Endothelial cell of umbilical vein (primary cell): ENCODE results near the gene RABL3. TPM values are rescaled to one million over a fixed set of nuclear protein-coding genes. Genes with fewer than 3 reads are reported as not detected.

Experiments
- BruUV-seq: library from RNA; stranded (reverse); fragments of 400-500 nt; replicated peaks from 2 replicates; lab custom pipeline; 2021; lab: Mats Ljungman, UMichigan
- CTCF ChIA-PET: fragments of 300-600, 350-600 bp; sonication (Branson Sonifier 250); formaldehyde crosslinking; loops from one replicate; lab custom pipeline; 2021; ENCODE audit warnings: antibody characterized with exemption, inconsistent platforms; lab: Charles Lee
- POLR2A ChIA-PET: fragments of 300-600, 350-600 bp; sonication (Branson Sonifier 250); formaldehyde crosslinking; loops from one replicate; lab custom pipeline; 2021; ENCODE audit warnings: antibody characterized with exemption, inconsistent platforms; lab: Charles Lee
- DNase-seq: peaks from one replicate; pipeline ENCODE4 v3.0.0-alpha.2; 2011; ENCODE audit warnings: low read depth, low spot score
- FAIRE-seq: peaks from 2 replicates; lab custom pipeline; 2011; peaks lifted over from hg19 to GRCh38; lab: Jason Lieb, UNC
- H2AFZ ChIP-seq: 2 replicates; pipeline ENCODE4 v1.6.0; 2012; ENCODE audit warnings: low read depth, low read length, control low read depth, inconsistent platforms
- H3K27ac ChIP-seq: 2 replicates; pipeline ENCODE4 v1.5.1; 2011; ENCODE audit warnings: low read depth, mild to moderate bottlenecking, control low read depth, low read length, moderate library complexity; ENCODE audit not compliant: insufficient read depth
- H3K27me3 ChIP-seq, 2 experiments: 2 replicates each; pipeline versions ENCODE4 v1.6.0 to v1.6.1; 2011; ENCODE audit warnings: low read length in 2 of 2, mixed read lengths in 1 of 2; ENCODE audit not compliant: control insufficient read depth in 2 of 2, insufficient read depth in 2 of 2
- H3K36me3 ChIP-seq, 2 experiments: 2 replicates in 1 of 2; 3 replicates in 1 of 2; pipeline ENCODE4 v1.5.1; 2011; ENCODE audit warnings: low read length in 2 of 2, mild to moderate bottlenecking in 1 of 2, moderate library complexity in 1 of 2; ENCODE audit not compliant: control insufficient read depth in 2 of 2, insufficient read depth in 2 of 2; ENCODE audit errors: extremely low read depth in 1 of 2
- H3K4me1 ChIP-seq: 3 replicates; pipeline ENCODE4 v1.5.1; 2011; ENCODE audit warnings: mild to moderate bottlenecking, low read length; ENCODE audit not compliant: control insufficient read depth, insufficient read depth; ENCODE audit errors: extremely low read depth
- H3K4me2 ChIP-seq: 2 replicates; pipeline ENCODE4 v1.6.1; 2011; ENCODE audit warnings: low read length, control low read depth, mixed read lengths; ENCODE audit not compliant: insufficient read depth
- H3K4me3 ChIP-seq, 3 experiments: fragments of 200-600 bp in 1 of 3; sonication (generic), shearing (Covaris generic) in 1 of 3; replicated peaks in 1 of 3; 2 replicates each; pipeline ENCODE4 v1.5.1; 2011 to 2016; ENCODE audit warnings: control low read depth in 3 of 3, low read length in 3 of 3, mild to moderate bottlenecking in 2 of 3, inconsistent platforms in 1 of 3, low read depth in 1 of 3, moderate library complexity in 1 of 3; ENCODE audit not compliant: insufficient read depth in 1 of 3
- H3K79me2 ChIP-seq: 2 replicates; pipeline ENCODE4 v1.6.0; 2012; ENCODE audit warnings: low read length, inconsistent platforms; ENCODE audit not compliant: control insufficient read depth, insufficient read depth
- H3K9ac ChIP-seq: replicated peaks from 2 replicates; pipeline ENCODE3; 2011; ENCODE audit warnings: low read length, control low read depth; ENCODE audit not compliant: insufficient read depth; ENCODE audit errors: extremely low read depth
- H3K9me1 ChIP-seq: replicated peaks from 3 replicates; pipeline ENCODE4 v1.6.0; 2011; ENCODE audit warnings: mild to moderate bottlenecking, low read length; ENCODE audit not compliant: control insufficient read depth, insufficient read depth; ENCODE audit errors: extremely low read depth
- H3K9me3 ChIP-seq: replicated peaks from 2 replicates; pipeline ENCODE4 v1.5.1; 2012; ENCODE audit warnings: low read length, inconsistent platforms; ENCODE audit not compliant: control insufficient read depth, insufficient read depth
- H4K20me1 ChIP-seq: replicated peaks from 2 replicates; pipeline ENCODE3; 2011; ENCODE audit warnings: mild to moderate bottlenecking, low read length; ENCODE audit not compliant: control insufficient read depth, insufficient read depth; ENCODE audit errors: extremely low read depth
- CTCF ChIP-seq, 2 donors: IDR thresholded peaks; 1 replicate in 1 of 2; 2 replicates in 1 of 2; pipeline ENCODE4 v1.5.1; 2011; ENCODE audit warnings: low read length in 2 of 2, mild to moderate bottlenecking in 2 of 2, moderate library complexity in 2 of 2, control low read depth in 1 of 2, inconsistent platforms in 1 of 2, low read depth in 1 of 2; ENCODE audit not compliant: insufficient read depth in 1 of 2; ENCODE audit errors: extremely low read depth in 1 of 2
- EZH2 ChIP-seq: IDR thresholded peaks from 2 replicates; pipeline ENCODE4 v1.6.1; 2012; ENCODE audit warnings: borderline replicate concordance, low read depth, mild to moderate bottlenecking, moderate library complexity, low read length, inconsistent platforms; ENCODE audit not compliant: severe bottlenecking
- FOS ChIP-seq: IDR thresholded peaks from 2 replicates; pipeline ENCODE4 v1.6.1; 2011; ENCODE audit warnings: mild to moderate bottlenecking, low read length, moderate library complexity, borderline replicate concordance; ENCODE audit not compliant: insufficient read depth
- GATA2 ChIP-seq: IDR thresholded peaks from 2 replicates; pipeline ENCODE4 v1.7.0; 2011; ENCODE audit warnings: low read depth, mild to moderate bottlenecking, moderate library complexity, mixed read lengths, low read length; ENCODE audit not compliant: insufficient read length, insufficient read depth
- JUN ChIP-seq: IDR thresholded peaks from 2 replicates; pipeline ENCODE4 v1.6.1; 2011; ENCODE audit warnings: borderline replicate concordance, low read depth; ENCODE audit not compliant: insufficient read length, insufficient read depth
- MAX ChIP-seq: IDR thresholded peaks from 2 replicates; pipeline ENCODE4 v1.6.1; 2011; ENCODE audit not compliant: insufficient read depth, insufficient read length
- MYC ChIP-seq: IDR thresholded peaks from one replicate; pipeline ENCODE4 v1.6.1; 2011; ENCODE audit warnings: mild to moderate bottlenecking, low read depth, low read length
- POLR2A ChIP-seq: IDR thresholded peaks from 2 replicates; pipeline ENCODE4 v1.6.1; 2012; ENCODE audit warnings: low read depth, mild to moderate bottlenecking, control low read depth, low read length
- dilution Hi-C: fragments of 300-500 bp; cut with MboI; formaldehyde crosslinking; loops from one replicate; pipeline ENCODE4 v1.15.0; 2019; ENCODE audit warnings: low sequenced_read_pairs; ENCODE audit not compliant: extremely low pct_ligation_motif_present
- intact Hi-C: fragments of 100-400 bp; cut with micrococcal nuclease; formaldehyde crosslinking; loops from one replicate; pipeline ENCODE4 v1.10.0; 2022
- polyA plus RNA-seq, 4 experiments: library from polyadenylated mRNA; depleted of rRNA in 3 of 4; stranded (reverse) in 3 of 4; unstranded in 1 of 4; fragments of >200 nt; gene quantifications; 2 replicates each; pipeline versions ENCODE4 v1.2.1 to v1.2.3, GENCODE V29; 2011 to 2012; ENCODE audit warnings: missing spikeins in 1 of 4
- total RNA-seq: library from RNA; stranded (reverse); gene quantifications from 2 replicates; pipeline ENCODE4 v1.2.3, GENCODE V29; 2021

The RABL3 gene
- total and polyA plus RNA-seq, 2 donors (not counting 3 experiments of a cell fraction or from before 2014, with no cell fraction given) = 4.3 to 24.9 TPM

- ChIA-PET POLR2A (no interaction called here), CTCF (interaction anchor here (1.7 to 2.3 kb wide), 2 partner anchors 50 to 178 kb away, joined by 6 to 8 read pairs; no protein-coding TSS in a partner anchor)
- H3K4me3 ChIP-seq = no peak overlapping the region
- H4K20me1 ChIP-seq = no peaks in the 10 kb centered on the region
- no peaks in the 10 kb centered on the region for H3K27me3 ChIP-seq
- H3K9me1 ChIP-seq = no peaks in the 10 kb centered on the region
- DNase-seq (peak; percentile 67), FAIRE-seq (peak; percentile 62)
- H3K4me1 ChIP-seq = peaks cover 29% of the 10 kb centered on the region
- no peaks in the 10 kb centered on the region for H3K9me3 ChIP-seq
- H3K36me3 ChIP-seq = no peaks in the 10 kb centered on the region
- no peak overlapping the region for H3K9ac ChIP-seq
- peak overlapping the region; percentile 49 for H3K4me2 ChIP-seq
- H2AFZ ChIP-seq = no peak overlapping the region
- H3K79me2 ChIP-seq = peaks cover 57% of the 10 kb centered on the region
- no TSS peak for BruUV-seq
- peak overlapping the region; percentile 20 for H3K27ac ChIP-seq
- TF ChIP-seq MYC = no peak
- no peak for TF ChIP-seq JUN
- no peak for TF ChIP-seq GATA2
- TF ChIP-seq EZH2 = no peak
- TF ChIP-seq CTCF (IDR thresholded peaks at IDR 0.05; ENCODE audit: extremely low read depth in 1 of 2, insufficient read depth in 1 of 2, low read depth in 1 of 2, low read length in 2 of 2) = no peak
- TF ChIP-seq POLR2A = no peak
- TF ChIP-seq FOS = no peak
- no peak for TF ChIP-seq MAX
- intact Hi-C loops (no loop called here), dilution Hi-C loops (no loop called here)
These were observed 3.1 kb upstream of the RABL3 start for GRCh38 chr3:120745466-120745865.
